Pancreas (tissue), 10 donors: ENCODE results near the gene AGBL5. TPM values are rescaled to one million over a fixed set of nuclear protein-coding genes. Genes with fewer than 3 reads are reported as not detected.

Experiments
- ATAC-seq, 4 donors: fragments of 200-7000 bp; cut with Tn5 transposase; one replicate each; pipeline versions ENCODE4 v1.8.0 to v1.9.1; 2020; ENCODE audit warnings: mild to moderate bottlenecking in 4 of 4, moderate library complexity in 4 of 4
- DNase-seq, 6 donors: peaks; one replicate each; pipeline ENCODE4 v3.0.0-alpha.2; 2020
- FAIRE-seq: peaks from 2 replicates; lab custom pipeline; 2012; peaks lifted over from hg19 to GRCh38; lab: Jason Lieb, UNC
- H3K27ac ChIP-seq, 4 donors: fragments of 200-600 bp; sonication (generic); 1 replicate in 3 of 4; 2 replicates in 1 of 4; pipeline versions ENCODE4 v1.5.0 to v1.8.0; 2020
- H3K27me3 ChIP-seq, 4 donors: fragments of 200-600 bp; one replicate each; pipeline ENCODE4 v1.8.0; 2021
- H3K36me3 ChIP-seq, 3 donors: fragments of 200-600 bp; sonication (generic) in 1 of 3; one replicate each; pipeline versions ENCODE4 v1.5.0 to v1.8.0; 2020 to 2021
- H3K4me1 ChIP-seq, 3 donors: fragments of 200-600 bp; one replicate each; pipeline ENCODE4 v1.8.0; 2021
- H3K4me3 ChIP-seq, 4 donors: fragments of 200-600 bp; sonication (generic) in 2 of 4; one replicate each; pipeline versions ENCODE4 v1.5.0 to v1.8.0; 2020 to 2021
- H3K9me3 ChIP-seq, 4 donors: fragments of 200-600 bp; one replicate each; pipeline ENCODE4 v1.8.0; 2021
- WGBS, 2 donors: extraction: QIAGEN DNeasy Blood & Tissue Kit; methylation state at CpG; one replicate each; pipeline ENCODE4 v1.1.7; 2013; 5-methylcytosine and 5-hydroxymethylcytosine counted together
- intact Hi-C, 3 donors: fragments of 100-400 bp; cut with DNase I; formaldehyde crosslinking; loops; one replicate each; pipeline versions ENCODE4 v1.11.1 to v1.14.2; 2022
- polyA plus RNA-seq, 2 donors: library from polyadenylated mRNA; stranded (reverse); fragments of 200-250 nt; gene quantifications; one replicate each; pipeline ENCODE4 v1.2.3, GENCODE V29; 2013
- total RNA-seq, 6 donors: library from RNA; stranded (reverse); fragmentation: NEBNext Ultra II Directional in 4 of 6; extraction: Animal tissue kit (Norgen Biotek cat#: 25700) in 4 of 6; gene quantifications; one replicate each; pipeline versions ENCODE4 v1.2.1 to v1.2.4, GENCODE V29; 2021 to 2023
- TF ChIP-seq, protein P1 (sequence below), 4 donors: fragments of 200-600 bp; sonication (generic) in 3 of 4; IDR thresholded peaks; one replicate each; pipeline versions ENCODE4 v1.5.0 to v1.8.0; 2021; ENCODE audit warnings: antibody characterized with exemption in 4 of 4
- donor health status: healthy with polysubstance abuse.
- donor health status: DM: no; HTN: no; CAD: no; lungs with moderate emphysema.
- donor health status: DM: no; HTN: no; CAD: no.
- donor health status: control.
- donor health status: control.
- donor health status: Bipolar disorder and iron deficiency.
- donor health status: DM: yes; HTN: yes; CAD: no.
- donor health status: DM: no; HTN: no; CAD: no.
- donor health status: DM: no; HTN: no; CAD: no.
- donor health status: DM: yes; HTN: yes; CAD: no.

AGBL5 gene
- total and polyA plus RNA-seq, 8 donors: 8.2 to 15.5 (median 11.2) TPM

DNA sequence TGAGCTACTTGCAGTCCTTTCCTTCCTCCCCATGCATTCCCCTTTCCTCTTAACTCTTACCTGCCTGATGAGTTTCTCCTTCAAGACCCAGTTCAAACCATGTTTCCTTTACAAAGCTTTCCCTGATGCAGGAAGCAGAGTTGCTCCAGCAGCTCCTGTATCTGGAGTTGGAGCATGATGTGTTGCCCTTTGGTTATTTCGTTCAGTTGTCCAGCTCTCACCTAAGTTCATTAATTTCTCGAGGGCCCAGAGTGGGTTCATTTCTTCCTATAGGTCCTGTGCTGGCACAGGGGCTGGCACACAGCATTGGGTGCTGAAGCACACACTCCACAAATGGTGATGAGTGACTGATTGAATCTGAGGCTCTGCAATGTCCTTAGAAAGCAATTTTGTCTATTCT is 41.8 kb upstream of the AGBL5 start:
- TF ChIP-seq, protein P1, sequence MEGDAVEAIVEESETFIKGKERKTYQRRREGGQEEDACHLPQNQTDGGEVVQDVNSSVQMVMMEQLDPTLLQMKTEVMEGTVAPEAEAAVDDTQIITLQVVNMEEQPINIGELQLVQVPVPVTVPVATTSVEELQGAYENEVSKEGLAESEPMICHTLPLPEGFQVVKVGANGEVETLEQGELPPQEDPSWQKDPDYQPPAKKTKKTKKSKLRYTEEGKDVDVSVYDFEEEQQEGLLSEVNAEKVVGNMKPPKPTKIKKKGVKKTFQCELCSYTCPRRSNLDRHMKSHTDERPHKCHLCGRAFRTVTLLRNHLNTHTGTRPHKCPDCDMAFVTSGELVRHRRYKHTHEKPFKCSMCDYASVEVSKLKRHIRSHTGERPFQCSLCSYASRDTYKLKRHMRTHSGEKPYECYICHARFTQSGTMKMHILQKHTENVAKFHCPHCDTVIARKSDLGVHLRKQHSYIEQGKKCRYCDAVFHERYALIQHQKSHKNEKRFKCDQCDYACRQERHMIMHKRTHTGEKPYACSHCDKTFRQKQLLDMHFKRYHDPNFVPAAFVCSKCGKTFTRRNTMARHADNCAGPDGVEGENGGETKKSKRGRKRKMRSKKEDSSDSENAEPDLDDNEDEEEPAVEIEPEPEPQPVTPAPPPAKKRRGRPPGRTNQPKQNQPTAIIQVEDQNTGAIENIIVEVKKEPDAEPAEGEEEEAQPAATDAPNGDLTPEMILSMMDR (IDR thresholded peaks at IDR 0.05): no peak
- Histone ChIP-seq H3K27ac (no peak overlapping the region), H3K27me3 (no peaks in the 10 kb centered on the region), H3K4me3 (no peak overlapping the region), H3K9me3 (no peaks in the 10 kb centered on the region), H3K36me3 (no peaks in the 10 kb centered on the region), H3K4me1 (peaks cover 0 to 5% (median 5%) of the 10 kb centered on the region in 3 donors)
- no peak for ATAC-seq
- no peak for FAIRE-seq
- WGBS, 2 donors: 54 to 65% methylated on average over 2 of the region's 2 CpGs
- DNase-seq: no peak
- intact Hi-C loops: loop anchor here in 1 of 3 donors (10.0 kb wide), 1 partner anchor 165 kb away; the partner anchor contains the start of gene DPYSL5

DNA sequence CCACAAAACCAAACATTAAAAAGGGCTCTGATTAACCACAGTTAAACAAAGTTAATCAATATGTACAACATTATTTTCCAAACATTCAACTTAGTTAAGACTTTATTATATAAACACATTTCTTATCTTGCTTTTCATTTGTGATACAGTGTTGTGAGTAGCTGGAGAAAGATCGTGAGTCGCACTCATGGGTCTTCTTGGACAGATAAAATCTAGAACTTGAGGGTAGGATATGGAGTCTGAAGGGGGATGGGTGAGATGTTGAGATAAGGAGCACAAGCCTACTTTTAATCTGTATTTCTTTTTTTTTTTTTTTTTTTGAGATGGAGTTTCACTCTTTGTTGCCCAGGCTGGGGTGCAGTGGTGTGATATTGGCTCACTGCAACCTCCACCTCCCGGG is 41.3 kb upstream of the AGBL5 start:
- no peak for DNase-seq
- H3K27ac ChIP-seq: no peak overlapping the region
- intact Hi-C loops: loop anchor here in 1 of 3 donors (10.0 kb wide), 1 partner anchor 165 kb away; the partner anchor contains the start of gene DPYSL5
- H3K9me3 ChIP-seq: no peaks in the 10 kb centered on the region
- H3K4me1 ChIP-seq: peaks cover 0 to 5% (median 5%) of the 10 kb centered on the region in 3 donors
- no peak overlapping the region for H3K4me3 ChIP-seq
- ATAC-seq: no peak
- WGBS, 2 donors: 60 to 68% methylated on average over 3 of the region's 3 CpGs
- TF ChIP-seq, protein P1 (IDR thresholded peaks at IDR 0.05): no peak
- FAIRE-seq: no peak
- H3K36me3 ChIP-seq: no peaks in the 10 kb centered on the region
- H3K27me3 ChIP-seq: no peaks in the 10 kb centered on the region

GRCh38 chr2:27013738-27014137 is 37.7 kb upstream of the AGBL5 start:
- H3K27me3 ChIP-seq: no peaks in the 10 kb centered on the region
- H3K4me1 ChIP-seq: no peaks in the 10 kb centered on the region
- FAIRE-seq (no peak), DNase-seq (no peak), ATAC-seq (no peak)
- 94 to 95% methylated on average over 4 of the region's 4 CpGs for WGBS, 2 donors
- TF ChIP-seq, protein P1 (IDR thresholded peaks at IDR 0.05): no peak
- H3K4me3 ChIP-seq: no peak overlapping the region
- H3K36me3 ChIP-seq: no peaks in the 10 kb centered on the region
- no peak overlapping the region for H3K27ac ChIP-seq
- intact Hi-C loops: loop anchor here in 1 of 3 donors (10.0 kb wide), 1 partner anchor 169 kb away; the partner anchor contains the start of gene DPYSL5
- no peaks in the 10 kb centered on the region for H3K9me3 ChIP-seq

DNA sequence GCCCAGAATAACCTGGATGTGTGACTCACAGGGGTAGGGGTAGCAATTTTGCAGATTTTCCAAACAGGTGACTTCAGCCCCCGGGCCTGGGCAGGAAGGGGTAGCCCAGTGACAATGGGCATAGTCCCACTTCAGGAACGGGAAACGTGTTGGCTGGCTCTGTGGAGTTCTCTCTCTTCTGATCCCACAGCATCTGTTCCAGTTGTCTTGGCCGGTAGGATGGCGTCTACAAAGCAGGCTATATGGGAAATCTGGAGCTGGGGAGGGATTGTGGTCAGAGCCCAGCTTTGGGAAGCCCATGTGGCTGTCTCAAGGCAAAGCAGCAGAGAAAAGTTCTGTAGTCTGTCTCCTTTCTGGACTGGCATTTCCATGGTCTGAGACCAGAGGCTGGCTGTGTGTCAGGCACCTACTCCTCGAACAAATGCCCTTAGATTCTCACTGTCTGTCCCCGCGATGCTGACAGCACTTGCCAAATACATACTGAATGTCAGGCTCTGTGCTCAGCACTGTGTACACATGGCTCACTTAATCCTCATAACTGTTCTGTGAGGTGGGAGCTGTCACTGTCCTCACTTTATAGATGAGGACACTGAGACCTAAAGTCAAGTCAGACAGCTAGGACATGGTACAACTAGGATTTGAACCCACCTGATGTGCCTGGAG is 36.6 kb upstream of the AGBL5 start:
- Histone ChIP-seq H3K36me3 (no peaks in the 10 kb centered on the region), H3K4me3 (no peak overlapping the region), H3K27me3 (no peaks in the 10 kb centered on the region), H3K4me1 (no peaks in the 10 kb centered on the region), H3K9me3 (no peaks in the 10 kb centered on the region), H3K27ac (no peak overlapping the region)
- TF ChIP-seq, protein P1 (IDR thresholded peaks at IDR 0.05): no peak
- 86 to 88% methylated on average over 8 of the region's 8 CpGs for WGBS, 2 donors
- FAIRE-seq (no peak), ATAC-seq (no peak), DNase-seq (no peak)
- intact Hi-C loops: loop anchor here in 2 of 3 donors (5.0 to 10.0 kb wide), 2 partner anchors 53 to 170 kb away; partner anchors contain the start of gene DPYSL5 (in 1 of the 2)
